HG03039 (cell line): ENCODE results near the gene PTPRQ.

ENCODE experiments used
- ATAC-seq: cut with Tn5 transposase; IDR thresholded peaks from one replicate; pipeline ENCODE4 v1.9.1; 2021; ENCODE audit warnings: mild to moderate bottlenecking, moderate library complexity; ENCODE audit not compliant: unreplicated experiment

PTPRQ gene

DNA sequence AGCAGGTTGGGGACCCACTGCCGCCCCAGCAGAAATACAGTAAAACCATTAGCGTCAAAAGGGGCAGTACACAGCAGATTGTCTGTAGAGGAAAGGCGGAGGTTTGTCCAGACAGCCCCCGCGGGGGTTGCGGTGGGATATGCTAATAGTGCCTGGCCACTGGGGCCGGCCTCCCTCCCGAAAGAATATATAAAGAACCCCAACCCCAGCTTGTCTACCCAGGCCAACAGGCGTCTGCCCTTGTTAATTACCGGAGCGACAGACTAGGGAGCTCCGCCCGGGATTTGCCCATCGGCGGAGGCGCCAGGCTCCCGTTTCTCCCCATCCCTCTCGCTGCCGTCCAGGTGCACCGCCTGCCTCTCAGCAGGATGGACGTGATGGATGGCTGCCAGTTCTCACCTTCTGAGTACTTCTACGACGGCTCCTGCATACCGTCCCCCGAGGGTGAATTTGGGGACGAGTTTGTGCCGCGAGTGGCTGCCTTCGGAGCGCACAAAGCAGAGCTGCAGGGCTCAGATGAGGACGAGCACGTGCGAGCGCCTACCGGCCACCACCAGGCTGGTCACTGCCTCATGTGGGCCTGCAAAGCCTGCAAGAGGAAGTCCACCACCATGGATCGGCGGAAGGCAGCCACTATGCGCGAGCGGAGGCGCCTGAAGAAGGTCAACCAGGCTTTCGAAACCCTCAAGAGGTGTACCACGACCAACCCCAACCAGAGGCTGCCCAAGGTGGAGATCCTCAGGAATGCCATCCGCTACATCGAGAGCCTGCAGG is 272.8 kb downstream of the PTPRQ start, which contains the start of gene MYF5:
MYF5 (plus strand) TSS at position 217 of the 774 bp plus-strand sequence; CDS start at position 369, 152 bp downstream.
- no peak for ATAC-seq

- ATAC-seq: no peak
Measured at GRCh38 chr12:80717856-80718255, 273.8 kb downstream of the PTPRQ start.

DNA sequence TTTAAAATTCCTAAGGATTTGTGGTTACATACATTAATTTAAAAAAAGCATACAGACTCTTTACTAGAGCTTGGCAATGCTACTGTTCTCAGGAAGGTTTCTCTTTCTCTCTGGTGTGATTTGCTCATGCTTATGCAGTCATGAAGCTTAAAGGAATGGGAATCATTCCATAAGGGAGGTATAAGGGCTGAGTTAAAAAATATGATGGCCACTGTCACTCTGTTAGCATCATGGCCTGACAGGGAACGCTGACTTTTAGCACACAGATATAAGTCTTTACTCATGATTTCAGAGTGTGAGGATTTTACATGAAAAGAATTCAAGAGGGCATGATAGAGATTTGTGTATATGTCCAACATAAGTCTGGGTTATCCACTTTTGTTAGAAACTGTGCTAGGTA is 276.5 kb downstream of the PTPRQ start:
- no peak for ATAC-seq

GRCh38 chr12:80721326-80721725 is 277.3 kb downstream of the PTPRQ start:
- no peak for ATAC-seq
